ENCODE data around the gene SFXN5. TPM values are rescaled to one million over a fixed set of nuclear protein-coding genes. Genes with fewer than 3 reads are reported as not detected.

SFXN5 gene
- total RNA-seq, 1 donor from 2014 or later = 20.2 TPM

DNA sequence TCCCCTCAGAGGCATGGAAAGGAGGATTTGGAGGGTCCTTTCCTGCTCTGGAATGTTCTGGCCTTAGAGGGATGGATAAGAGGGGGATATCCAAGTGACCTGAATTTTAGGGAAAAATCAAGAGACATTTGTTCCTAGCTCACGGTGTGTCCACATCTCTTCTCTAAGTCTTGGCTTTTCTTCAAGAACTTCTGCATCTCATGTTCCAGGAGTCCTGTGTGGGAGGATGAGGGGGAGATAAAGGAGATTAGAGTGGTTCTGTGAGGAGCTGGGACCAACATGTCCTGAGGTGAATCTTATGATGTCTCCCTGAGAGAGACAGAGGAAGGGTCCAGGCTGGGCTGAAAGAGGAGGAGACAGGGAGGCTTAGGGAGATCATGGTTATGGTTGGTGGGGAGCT, 142.5 kb downstream of the SFXN5 start:
- no peak overlapping the region for H3K4me3 Mint-ChIP-seq
- H3K27me3 Mint-ChIP-seq (ENCODE audit: low read depth) = peaks cover 26% of the 10 kb centered on the region
- H3K4me1 Mint-ChIP-seq = no peaks in the 10 kb centered on the region
- H3K9me3 Mint-ChIP-seq = no peaks in the 10 kb centered on the region
- no peak for DNase-seq (ENCODE audit: low spot score in 2 of 2, unreplicated experiment in 2 of 2)
- no peaks in the 10 kb centered on the region for H3K36me3 Mint-ChIP-seq
- no peak overlapping the region for H3K27ac Mint-ChIP-seq
- TF ChIP-seq CTCF (IDR thresholded peaks at IDR 0.05; ENCODE audit: unreplicated experiment) = no peak

- Mint-ChIP-seq H3K27ac (no peak overlapping the region), H3K27me3 (ENCODE audit: low read depth) (peaks cover 33% of the 10 kb centered on the region), H3K36me3 (no peaks in the 10 kb centered on the region), H3K4me1 (peaks cover 3% of the 10 kb centered on the region), H3K9me3 (no peaks in the 10 kb centered on the region), H3K4me3 (no peak overlapping the region)
- DNase-seq (ENCODE audit: low spot score in 2 of 2, unreplicated experiment in 2 of 2) = no peak
- no peak for TF ChIP-seq CTCF (IDR thresholded peaks at IDR 0.05; ENCODE audit: unreplicated experiment)
These were observed 143.6 kb downstream of the SFXN5 start for GRCh38 chr2:72927619-72928550.

DNA sequence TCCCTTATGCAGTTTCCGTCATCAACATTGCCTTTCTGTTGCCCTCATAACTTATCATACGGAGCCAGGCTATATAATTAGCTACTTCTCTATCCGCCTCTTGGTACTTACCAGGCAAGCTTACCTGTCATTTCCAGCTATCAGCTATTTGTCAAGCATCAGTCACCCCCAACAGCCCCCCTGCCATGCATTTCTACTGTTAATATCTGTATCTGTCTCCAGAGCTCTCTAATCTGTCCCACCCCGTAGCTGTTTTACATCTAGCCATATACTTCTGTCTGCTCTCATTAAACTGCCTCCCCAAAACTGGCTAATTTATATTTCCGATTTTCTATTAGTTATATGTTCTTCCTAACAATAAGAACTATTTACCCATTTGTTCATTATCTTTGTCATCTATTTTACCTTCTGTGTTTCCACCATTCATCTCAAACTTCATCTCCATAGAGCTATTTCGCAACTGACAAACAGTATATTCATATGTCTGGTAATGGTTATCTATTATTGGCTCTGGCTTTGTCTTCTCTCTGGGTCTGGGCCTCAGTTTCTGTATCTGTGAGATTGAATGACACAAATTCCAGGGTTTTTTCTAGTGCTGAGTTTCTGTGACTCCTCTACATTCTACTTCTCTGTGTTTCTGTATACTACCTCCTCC, 144.6 kb downstream of the SFXN5 start:
- H3K4me1 Mint-ChIP-seq = peaks cover 3% of the 10 kb centered on the region
- no peaks in the 10 kb centered on the region for H3K36me3 Mint-ChIP-seq
- peak in 1 of 2 experiments; percentile 17 for DNase-seq (ENCODE audit: low spot score in 2 of 2, unreplicated experiment in 2 of 2)
- peaks cover 39% of the 10 kb centered on the region for H3K27me3 Mint-ChIP-seq (ENCODE audit: low read depth)
- H3K27ac Mint-ChIP-seq = no peak overlapping the region
- H3K4me3 Mint-ChIP-seq = no peak overlapping the region
- no peaks in the 10 kb centered on the region for H3K9me3 Mint-ChIP-seq
- no peak for TF ChIP-seq CTCF (IDR thresholded peaks at IDR 0.05; ENCODE audit: unreplicated experiment)

DNA sequence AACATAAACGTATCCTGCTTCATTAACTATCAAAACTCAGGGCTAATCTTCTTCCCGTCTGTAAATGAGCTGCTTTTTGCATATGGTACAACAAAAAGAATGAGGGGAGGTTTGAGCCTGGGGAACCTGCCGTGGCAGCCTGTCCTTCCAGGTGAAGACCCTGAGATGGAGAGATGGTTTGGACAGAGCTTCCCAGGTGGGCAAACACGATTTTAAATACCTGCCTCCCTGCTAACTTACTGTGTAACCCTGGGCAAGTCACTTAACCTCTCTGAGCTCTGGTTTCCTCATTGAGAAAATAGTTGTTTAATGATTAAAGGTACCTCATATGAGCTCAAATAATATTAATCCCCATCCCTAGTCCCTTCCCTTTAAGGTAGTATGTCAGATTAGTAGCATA, 145.1 kb downstream of the SFXN5 start:
- H3K27ac Mint-ChIP-seq = no peak overlapping the region
- H3K4me1 Mint-ChIP-seq = peaks cover 3% of the 10 kb centered on the region
- H3K4me3 Mint-ChIP-seq = no peak overlapping the region
- H3K27me3 Mint-ChIP-seq (ENCODE audit: low read depth) = peaks cover 44% of the 10 kb centered on the region
- peak in 1 of 2 experiments; percentile 20 for DNase-seq (ENCODE audit: low spot score in 2 of 2, unreplicated experiment in 2 of 2)
- no peak for TF ChIP-seq CTCF (IDR thresholded peaks at IDR 0.05; ENCODE audit: unreplicated experiment)
- H3K36me3 Mint-ChIP-seq = no peaks in the 10 kb centered on the region
- H3K9me3 Mint-ChIP-seq = no peaks in the 10 kb centered on the region

DNA sequence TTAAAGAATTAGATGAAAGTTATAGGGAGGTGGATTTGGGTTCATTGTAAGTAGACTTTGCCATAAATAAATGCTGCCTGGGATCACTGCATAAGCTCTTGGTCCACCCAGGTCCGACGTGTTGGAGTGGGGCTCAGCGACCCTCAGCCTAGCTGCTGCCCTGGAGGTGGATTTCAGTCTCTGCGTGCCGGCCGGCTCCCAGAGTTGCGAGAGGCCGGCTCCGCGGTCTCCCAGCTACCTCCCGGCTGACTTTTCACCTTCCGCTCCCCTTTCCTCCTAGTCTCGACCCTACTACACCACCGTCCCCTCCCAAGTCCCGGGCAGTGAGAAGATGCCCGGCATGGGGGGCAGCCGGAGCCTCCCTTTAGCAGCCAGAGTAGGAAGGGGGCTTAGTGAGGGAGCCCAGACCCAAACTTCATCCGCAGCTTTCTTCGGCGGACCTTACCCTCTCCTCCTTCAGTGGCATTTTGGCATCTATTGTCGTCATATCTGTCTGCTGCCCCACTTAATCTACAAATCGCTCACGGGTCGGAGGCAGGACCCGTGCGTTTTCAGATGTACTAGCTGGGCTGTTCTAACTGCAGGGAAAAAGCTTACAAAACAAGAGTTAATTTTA, 146.1 kb downstream of the SFXN5 start:
- Mint-ChIP-seq H3K4me1 (peaks cover 5% of the 10 kb centered on the region), H3K27ac (no peak overlapping the region), H3K27me3 (ENCODE audit: low read depth) (peaks cover 54% of the 10 kb centered on the region), H3K4me3 (no peak overlapping the region), H3K36me3 (no peaks in the 10 kb centered on the region), H3K9me3 (no peaks in the 10 kb centered on the region)
- TF ChIP-seq CTCF (IDR thresholded peaks at IDR 0.05; ENCODE audit: unreplicated experiment) = no peak
- peak in 1 of 2 experiments; percentile 40 for DNase-seq (ENCODE audit: low spot score in 2 of 2, unreplicated experiment in 2 of 2)
